ENCODE results near the gene TLN1. TPM values are rescaled to one million over a fixed set of nuclear protein-coding genes. Genes with fewer than 3 reads are reported as not detected.

Gene TLN1
- total RNA-seq, 2 experiments from 2014 or later = 98.8 to 177 TPM

DNA sequence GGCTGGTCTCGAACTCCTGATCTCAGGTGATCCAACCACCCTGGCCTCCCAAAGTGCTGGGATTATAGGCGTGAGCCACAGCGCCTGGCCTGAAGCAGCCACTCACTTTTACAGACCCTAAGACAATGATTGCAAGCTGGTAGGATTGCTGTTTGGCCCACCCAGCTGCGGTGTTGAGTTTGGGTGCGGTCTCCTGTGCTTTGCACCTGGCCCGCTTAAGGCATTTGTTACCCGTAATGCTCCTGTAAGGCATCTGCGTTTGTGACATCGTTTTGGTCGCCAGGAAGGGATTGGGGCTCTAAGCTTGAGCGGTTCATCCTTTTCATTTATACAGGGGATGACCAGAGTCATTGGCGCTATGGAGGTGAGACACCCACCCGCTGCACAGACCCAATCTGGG, 56.8 kb downstream of the TLN1 start:
- H3K4me3 ChIP-seq (ENCODE audit: low read depth, low read length, poor library complexity, severe bottlenecking) = no peak overlapping the region
- H3K9me2 ChIP-seq (ENCODE audit: insufficient read depth, low read length) = no peaks in the 10 kb centered on the region
- H3K4me2 ChIP-seq (ENCODE audit: low read length) = no peak overlapping the region
- ChIA-PET POLR2A (interaction anchor here (0.5 to 3.1 kb wide), 3 partner anchors 10 to 554 kb away, joined by 3 to 12 read pairs (median 5); partner anchors contain the start of gene ARHGEF39), CTCF (ENCODE audit: unreplicated experiment) (no interaction called here)
- H3K9me3 ChIP-seq (ENCODE audit: low read length) = no peaks in the 10 kb centered on the region
- H3K4me1 ChIP-seq (ENCODE audit: insufficient read depth, low read length, poor library complexity, severe bottlenecking) = peaks cover 13% of the 10 kb centered on the region
- no peaks in the 10 kb centered on the region for H4K20me1 ChIP-seq (ENCODE audit: insufficient read depth, low read length)
- TF ChIP-seq EZH2phosphoT487 (IDR thresholded peaks at IDR 0.05; ENCODE audit: borderline replicate concordance, low read depth, low read length) = no peak
- TF ChIP-seq, protein P1, sequence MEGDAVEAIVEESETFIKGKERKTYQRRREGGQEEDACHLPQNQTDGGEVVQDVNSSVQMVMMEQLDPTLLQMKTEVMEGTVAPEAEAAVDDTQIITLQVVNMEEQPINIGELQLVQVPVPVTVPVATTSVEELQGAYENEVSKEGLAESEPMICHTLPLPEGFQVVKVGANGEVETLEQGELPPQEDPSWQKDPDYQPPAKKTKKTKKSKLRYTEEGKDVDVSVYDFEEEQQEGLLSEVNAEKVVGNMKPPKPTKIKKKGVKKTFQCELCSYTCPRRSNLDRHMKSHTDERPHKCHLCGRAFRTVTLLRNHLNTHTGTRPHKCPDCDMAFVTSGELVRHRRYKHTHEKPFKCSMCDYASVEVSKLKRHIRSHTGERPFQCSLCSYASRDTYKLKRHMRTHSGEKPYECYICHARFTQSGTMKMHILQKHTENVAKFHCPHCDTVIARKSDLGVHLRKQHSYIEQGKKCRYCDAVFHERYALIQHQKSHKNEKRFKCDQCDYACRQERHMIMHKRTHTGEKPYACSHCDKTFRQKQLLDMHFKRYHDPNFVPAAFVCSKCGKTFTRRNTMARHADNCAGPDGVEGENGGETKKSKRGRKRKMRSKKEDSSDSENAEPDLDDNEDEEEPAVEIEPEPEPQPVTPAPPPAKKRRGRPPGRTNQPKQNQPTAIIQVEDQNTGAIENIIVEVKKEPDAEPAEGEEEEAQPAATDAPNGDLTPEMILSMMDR (conservative IDR thresholded peaks at IDR 0.05; ENCODE audit: low read length) = no peak
- BruUV-seq (replicated peaks) = no TSS peak
- intact Hi-C loops (cut with micrococcal nuclease; ENCODE audit: unreplicated experiment) = no loop called here
- no peaks in the 10 kb centered on the region for H3K79me2 ChIP-seq (ENCODE audit: insufficient read depth, low read depth, low read length)
- no peak overlapping the region for H3K27ac ChIP-seq (ENCODE audit: low read depth, low read length, poor library complexity, severe bottlenecking)
- no peak for DNase-seq (ENCODE audit: low spot score)
- H3K36me3 ChIP-seq (ENCODE audit: insufficient read depth, low read length) = no peaks in the 10 kb centered on the region
- no peak overlapping the region for H2AFZ ChIP-seq (ENCODE audit: low read length)

DNA sequence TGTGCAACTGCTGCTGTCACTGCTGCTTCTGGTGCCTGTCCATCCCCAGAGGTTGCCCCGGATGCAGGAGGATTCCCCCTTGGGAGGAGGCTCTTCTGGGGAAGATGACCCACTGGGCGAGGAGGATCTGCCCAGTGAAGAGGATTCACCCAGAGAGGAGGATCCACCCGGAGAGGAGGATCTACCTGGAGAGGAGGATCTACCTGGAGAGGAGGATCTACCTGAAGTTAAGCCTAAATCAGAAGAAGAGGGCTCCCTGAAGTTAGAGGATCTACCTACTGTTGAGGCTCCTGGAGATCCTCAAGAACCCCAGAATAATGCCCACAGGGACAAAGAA, 58.0 kb downstream of the TLN1 start:
- no peaks in the 10 kb centered on the region for H3K9me3 ChIP-seq (ENCODE audit: low read length)
- ChIA-PET POLR2A (interaction anchor here (0.6 to 3.1 kb wide), 3 partner anchors 9 to 84 kb away, joined by 3 to 12 read pairs (median 3); partner anchors contain the start of gene ARHGEF39), CTCF (ENCODE audit: unreplicated experiment) (no interaction called here)
- no peaks in the 10 kb centered on the region for H3K79me2 ChIP-seq (ENCODE audit: insufficient read depth, low read depth, low read length)
- H4K20me1 ChIP-seq (ENCODE audit: insufficient read depth, low read length) = no peaks in the 10 kb centered on the region
- H3K36me3 ChIP-seq (ENCODE audit: insufficient read depth, low read length) = no peaks in the 10 kb centered on the region
- H3K4me2 ChIP-seq (ENCODE audit: low read length) = no peak overlapping the region
- TF ChIP-seq, protein P1 (conservative IDR thresholded peaks at IDR 0.05; ENCODE audit: low read length) = no peak
- TF ChIP-seq EZH2phosphoT487 (IDR thresholded peaks at IDR 0.05; ENCODE audit: borderline replicate concordance, low read depth, low read length) = no peak
- H3K9me2 ChIP-seq (ENCODE audit: insufficient read depth, low read length) = no peaks in the 10 kb centered on the region
- H2AFZ ChIP-seq (ENCODE audit: low read length) = no peak overlapping the region
- no peak for DNase-seq (ENCODE audit: low spot score)
- peaks cover 8% of the 10 kb centered on the region for H3K4me1 ChIP-seq (ENCODE audit: insufficient read depth, low read length, poor library complexity, severe bottlenecking)
- no peak overlapping the region for H3K27ac ChIP-seq (ENCODE audit: low read depth, low read length, poor library complexity, severe bottlenecking)
- no TSS peak for BruUV-seq (replicated peaks)
- intact Hi-C loops (cut with micrococcal nuclease; ENCODE audit: unreplicated experiment) = no loop called here
- H3K4me3 ChIP-seq (ENCODE audit: low read depth, low read length, poor library complexity, severe bottlenecking) = no peak overlapping the region

DNA sequence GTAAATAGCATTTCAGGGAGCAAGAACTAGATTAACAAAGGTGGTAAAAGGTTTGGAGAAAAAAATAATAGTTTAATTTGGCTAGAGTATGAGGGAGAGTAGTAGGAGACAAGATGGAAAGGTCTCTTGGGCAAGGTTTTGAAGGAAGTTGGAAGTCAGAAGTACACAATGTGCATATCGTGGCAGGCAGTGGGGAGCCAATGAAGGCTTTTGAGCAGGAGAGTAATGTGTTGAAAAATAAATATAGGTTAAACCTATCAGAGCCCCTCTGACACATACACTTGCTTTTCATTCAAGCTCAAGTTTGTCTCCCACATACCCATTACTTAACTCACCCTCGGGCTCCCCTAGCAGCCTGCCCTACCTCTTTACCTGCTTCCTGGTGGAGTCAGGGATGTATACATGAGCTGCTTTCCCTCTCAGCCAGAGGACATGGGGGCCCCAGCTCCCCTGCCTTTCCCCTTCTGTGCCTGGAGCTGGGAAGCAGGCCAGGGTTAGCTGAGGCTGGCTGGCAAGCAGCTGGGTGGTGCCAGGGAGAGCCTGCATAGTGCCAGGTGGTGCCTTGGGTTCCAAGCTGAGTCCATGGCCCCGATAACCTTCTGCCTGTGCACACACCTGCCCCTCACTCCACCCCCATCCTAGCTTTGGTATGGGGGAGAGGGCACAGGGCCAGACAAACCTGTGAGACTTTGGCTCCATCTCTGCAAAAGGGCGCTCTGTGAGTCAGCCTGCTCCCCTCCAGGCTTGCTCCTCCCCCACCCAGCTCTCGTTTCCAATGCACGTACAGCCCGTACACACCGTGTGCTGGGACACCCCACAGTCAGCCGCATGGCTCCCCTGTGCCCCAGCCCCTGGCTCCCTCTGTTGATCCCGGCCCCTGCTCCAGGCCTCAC, 58.6 kb downstream of the TLN1 start, which contains the start of gene CA9:
TSS of gene CA9 (plus strand) at position 797 of the 893 bp plus-strand sequence. CDS start at position 829, 32 bp downstream.
- Histone ChIP-seq H3K9me3 (ENCODE audit: low read length) (no peaks in the 10 kb centered on the region), H4K20me1 (ENCODE audit: insufficient read depth, low read length) (no peaks in the 10 kb centered on the region), H3K4me3 (ENCODE audit: low read depth, low read length, poor library complexity, severe bottlenecking) (no peak within 1 kb of the TSS), H2AFZ (ENCODE audit: low read length) (no peak within 1 kb of the TSS), H3K4me2 (ENCODE audit: low read length) (no peak within 1 kb of the TSS), H3K9me2 (ENCODE audit: insufficient read depth, low read length) (no peaks in the 10 kb centered on the region), H3K27ac (ENCODE audit: low read depth, low read length, poor library complexity, severe bottlenecking) (no peak within 1 kb of the TSS), H3K79me2 (ENCODE audit: insufficient read depth, low read depth, low read length) (no peaks in the 10 kb centered on the region), H3K4me1 (ENCODE audit: insufficient read depth, low read length, poor library complexity, severe bottlenecking) (peaks cover 8% of the 10 kb centered on the region), H3K36me3 (ENCODE audit: insufficient read depth, low read length) (no peaks in the 10 kb centered on the region)
- no peak for DNase-seq (ENCODE audit: low spot score)
- CTCF ChIA-PET (ENCODE audit: unreplicated experiment) = interaction anchor here (0.5 to 0.7 kb wide), 2 partner anchors 9 to 26 kb away, joined by 3 to 5 read pairs; no protein-coding TSS in a partner anchor
- POLR2A ChIA-PET = interaction anchor here (0.6 to 3.1 kb wide), 4 partner anchors 8 to 85 kb away, joined by 3 to 12 read pairs (median 3); partner anchors contain the start of gene ARHGEF39
- no TSS peak for BruUV-seq (replicated peaks)
- TF ChIP-seq EZH2phosphoT487 (IDR thresholded peaks at IDR 0.05; ENCODE audit: borderline replicate concordance, low read depth, low read length) = no peak
- TF ChIP-seq, protein P1 (conservative IDR thresholded peaks at IDR 0.05; ENCODE audit: low read length) = no peak
- intact Hi-C loops (cut with micrococcal nuclease; ENCODE audit: unreplicated experiment) = no loop called here

All from OCI-LY7 (cell line).